K562 (cell line): Measurements from ENCODE around the gene RUNX1. TPM values are rescaled to one million over a fixed set of nuclear protein-coding genes. Genes with fewer than 3 reads are reported as not detected.

Experiments used
- CBX1 ChIP-seq: sonication (generic); IDR thresholded peaks from 2 replicates; pipeline ENCODE4 v1.6.1; 2016; ENCODE audit warnings: antibody characterized with exemption, low read depth, mild to moderate bottlenecking
- ELF2 ChIP-seq: fragments of 250-450 bp; sonication (Bioruptor Pico); IDR thresholded peaks from 2 replicates; pipeline ENCODE4 v1.5.0; 2021; ENCODE audit warnings: mild to moderate bottlenecking
- FOXP1 ChIP-seq: sonication (generic); formaldehyde crosslinking; IDR thresholded peaks from 2 replicates; pipeline ENCODE4 v1.8.0; 2022; ENCODE audit warnings: mild to moderate bottlenecking, missing genetic modification reagents
- FUS ChIP-seq: fragments of 200-400 bp; formaldehyde crosslinking; optimal IDR thresholded peaks from 2 replicates; pipeline ENCODE3; 2017; ENCODE audit warnings: low read depth, low read length
- LCOR ChIP-seq: sonication (generic); formaldehyde crosslinking; IDR thresholded peaks from 2 replicates; pipeline ENCODE4 v1.8.0; 2022; ENCODE audit warnings: mild to moderate bottlenecking, missing genetic modification reagents
- MTA1 ChIP-seq: fragments of 450-650 bp; IDR thresholded peaks from 2 replicates; pipeline ENCODE4 v1.6.1; 2017; ENCODE audit warnings: borderline replicate concordance
- RAD51 ChIP-seq: fragments of 450-650 bp; IDR thresholded peaks from 2 replicates; pipeline ENCODE4 v1.7.1; 2016; ENCODE audit warnings: low read depth, mild to moderate bottlenecking, borderline replicate concordance
- RBM25 ChIP-seq: fragments of 200-400 bp; formaldehyde crosslinking; IDR thresholded peaks from 2 replicates; pipeline ENCODE4 v1.6.1; 2018; ENCODE audit warnings: low read length, low read depth, moderate library complexity; ENCODE audit not compliant: severe bottlenecking
- RERE ChIP-seq: sonication (generic); formaldehyde crosslinking; IDR thresholded peaks from 2 replicates; pipeline ENCODE4 v1.8.0; 2023; ENCODE audit warnings: missing genetic modification reagents, mild to moderate bottlenecking, borderline replicate concordance
- STAT5A ChIP-seq: IDR thresholded peaks from 2 replicates; pipeline ENCODE4 v1.6.1; 2012; ENCODE audit warnings: low read length, inconsistent platforms, borderline replicate concordance
- TCF3 ChIP-seq: sonication (generic); formaldehyde crosslinking; IDR thresholded peaks from 2 replicates; pipeline ENCODE4 v1.4.0; 2020; ENCODE audit warnings: mild to moderate bottlenecking, missing genetic modification reagents
- ZBTB11 ChIP-seq, 3 experiments: fragments of 200-800 bp in 1 of 3; fragments of 250-450 bp in 1 of 3; fragments of 450-650 bp in 1 of 3; sonication (Bioruptor Pico) in 1 of 3; sonication (Bioruptor generic) in 1 of 3; formaldehyde crosslinking in 1 of 3; IDR thresholded peaks; 2 replicates each; pipeline versions ENCODE4 v1.6.1 to v1.8.0; 2016 to 2022; ENCODE audit warnings: mild to moderate bottlenecking in 2 of 3, missing genetic modification characterization in 2 of 3, missing compliant biosample characterization in 1 of 3, moderate library complexity in 1 of 3
- ZFP1 ChIP-seq: fragments of 450-650 bp; formaldehyde crosslinking; IDR thresholded peaks from 2 replicates; pipeline ENCODE4 v1.4.0; 2020; ENCODE audit warnings: mild to moderate bottlenecking, mixed read lengths
- ZNF518B ChIP-seq: fragments of 250-450 bp; sonication (Bioruptor Pico); IDR thresholded peaks from 2 replicates; pipeline ENCODE4 v1.5.0; 2021; ENCODE audit warnings: mild to moderate bottlenecking, moderate library complexity
- ZNF77 ChIP-seq: fragments of 250-450 bp; sonication (Bioruptor Pico); IDR thresholded peaks from 2 replicates; pipeline ENCODE4 v1.5.0; 2020
- polyA plus RNA-seq, 8 experiments: library from polyadenylated mRNA; depleted of rRNA in 4 of 8; stranded (reverse) in 5 of 8; unstranded in 3 of 8; fragments of >200 nt; fragmentation: Nextera tagmentation in 2 of 8; fragmentation: Illumina TruSeq in 1 of 8; extraction: Ambion mirVana in 2 of 8; extraction: Trizol in 1 of 8; gene quantifications; 2 replicates each; pipeline versions ENCODE4 v1.2.1 to v1.2.3, GENCODE V29; 2011 to 2014; ENCODE audit warnings: inconsistent platforms in 1 of 8, missing spikeins in 1 of 8
- total RNA-seq, 7 experiments: library from RNA; depleted of rRNA in 6 of 7; stranded (reverse); fragments of >200 nt in 6 of 7; fragmentation: Illumina TruSeq in 2 of 7; extraction: Trizol in 2 of 7; gene quantifications; 2 replicates each; pipeline versions ENCODE4 v1.2.1 to v1.2.3, GENCODE V29; 2011 to 2021; ENCODE audit warnings: low replicate concordance in 1 of 7

RUNX1 gene
- total and polyA plus RNA-seq, 9 of the 15 experiments (the other 6 are each of a cell fraction or from before 2014, with no cell fraction given) = 2.2 to 68.6 (median 17.8) TPM

DNA sequence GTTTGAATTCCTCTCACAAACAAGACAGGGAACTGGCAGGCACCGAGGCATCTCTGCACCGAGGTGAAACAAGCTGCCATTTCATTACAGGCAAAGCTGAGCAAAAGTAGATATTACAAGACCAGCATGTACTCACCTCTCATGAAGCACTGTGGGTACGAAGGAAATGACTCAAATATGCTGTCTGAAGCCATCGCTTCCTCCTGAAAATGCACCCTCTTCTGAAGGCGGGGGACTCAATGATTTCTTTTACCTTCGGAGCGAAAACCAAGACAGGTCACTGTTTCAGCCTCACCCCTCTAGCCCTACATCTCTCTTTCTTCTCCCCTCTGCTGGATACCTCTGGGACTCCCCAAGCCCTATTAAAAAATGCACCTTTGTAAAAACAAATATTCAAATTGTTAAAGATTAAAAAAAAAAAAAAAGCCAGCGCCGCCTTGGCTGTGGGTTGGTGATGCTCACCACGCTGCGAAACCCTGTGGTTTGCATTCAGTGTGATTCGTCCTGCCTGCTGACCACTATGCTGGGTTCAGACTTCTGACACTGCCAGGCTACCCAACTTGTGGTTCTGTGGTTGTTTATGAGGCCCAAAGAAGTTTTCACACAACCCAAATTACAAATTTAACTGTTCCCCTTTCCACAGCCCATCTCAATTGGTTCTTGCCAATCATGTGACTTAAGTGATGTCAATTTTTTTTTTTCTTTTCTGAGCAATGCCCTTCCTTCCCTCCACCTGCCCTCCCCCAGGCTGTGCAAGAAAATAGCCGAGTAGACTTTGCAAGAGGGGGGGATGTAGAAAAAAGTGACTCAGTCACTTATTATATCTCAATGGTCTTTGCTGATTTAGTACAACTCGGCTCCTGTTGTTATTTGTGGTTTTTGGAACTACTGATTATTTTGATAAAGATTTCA lies at the start of gene RUNX1 (continued):
- TF ChIP-seq RBM25 (peak; percentile 20), FUS (no peak), STAT5A (no peak), RERE (CRISPR knock-in tag) (no peak), CBX1 (no peak), ZNF518B (no peak), ZNF77 (CRISPR knock-in tag) (no peak), ZBTB11 (CRISPR knock-in tag; IDR thresholded peaks at IDR 0.05) (no peak), LCOR (CRISPR knock-in tag) (no peak), MTA1 (no peak), ELF2 (CRISPR knock-in tag) (no peak), FOXP1 (CRISPR knock-in tag) (no peak), ZFP1 (CRISPR knock-in tag) (no peak), RAD51 (peak; percentile 80), TCF3 (no peak)
